GM21717 (cell line): ENCODE measurements around the gene CRYGA.
A peak's percentile ranks its signal among the peaks of the same experiment; 100 is the strongest.

Experiments used
- ATAC-seq: cut with Tn5 transposase; IDR thresholded peaks from one replicate; pipeline ENCODE4 v1.9.1; 2021; ENCODE audit warnings: mild to moderate bottlenecking, moderate library complexity; ENCODE audit not compliant: unreplicated experiment

CRYGA gene

GRCh38 chr2:208163489-208163888, at the start of gene CRYGA:
Gene CRYGA, minus strand, starts transcription at chr2:208163589. Its CDS starts 33 bp downstream, at chr2:208163556.
- no peak for ATAC-seq

GRCh38 chr2:208210688-208211451, 47.5 kb upstream of the CRYGA start:
- ATAC-seq: no peak

- ATAC-seq: no peak
Measured at GRCh38 chr2:208208335-208209085, 45.1 kb upstream of the CRYGA start.

- ATAC-seq: no peak
Measured at GRCh38 chr2:208207769-208208168, 44.4 kb upstream of the CRYGA start.

- no peak for ATAC-seq
Measured at GRCh38 chr2:208204166-208204565, 40.8 kb upstream of the CRYGA start.

GRCh38 chr2:208195531-208195930, 32.1 kb upstream of the CRYGA start:
- no peak for ATAC-seq

GRCh38 chr2:208192611-208193236, 29.3 kb upstream of the CRYGA start:
- no peak for ATAC-seq

GRCh38 chr2:208189810-208190503, 26.6 kb upstream of the CRYGA start, which contains the start of gene C2orf80:
Gene C2orf80, minus strand, starts transcription at chr2:208190030. Its CDS starts 3,044 bp downstream, at chr2:208186986.
- ATAC-seq: no peak

GRCh38 chr2:208189069-208189809, 25.9 kb upstream of the CRYGA start:
- no peak for ATAC-seq

GRCh38 chr2:208186893-208187292, 23.5 kb upstream of the CRYGA start:
- no peak for ATAC-seq

GRCh38 chr2:208186465-208186864, 23.1 kb upstream of the CRYGA start:
- no peak for ATAC-seq

GRCh38 chr2:208183972-208184705, 20.8 kb upstream of the CRYGA start:
- no peak for ATAC-seq

GRCh38 chr2:208183526-208183925, 20.1 kb upstream of the CRYGA start:
- ATAC-seq: no peak

GRCh38 chr2:208182835-208183234, 19.4 kb upstream of the CRYGA start:
- ATAC-seq: no peak

GRCh38 chr2:208179028-208179609, 15.7 kb upstream of the CRYGA start:
- ATAC-seq: no peak

- no peak for ATAC-seq
Measured at GRCh38 chr2:208175840-208176153, 12.4 kb upstream of the CRYGA start.

GRCh38 chr2:208175069-208175839, 11.9 kb upstream of the CRYGA start:
- peak; percentile 98 for ATAC-seq

GRCh38 chr2:208174144-208174543, 10.8 kb upstream of the CRYGA start:
- no peak for ATAC-seq

GRCh38 chr2:208172125-208172524, 8.7 kb upstream of the CRYGA start:
- no peak for ATAC-seq
